Peyer's patch (tissue), 4 donors: Measurements from ENCODE around the gene FH.

Experiments used
- POLR2A ChIP-seq, 2 donors: fragments of 450-650 bp; IDR thresholded peaks; one replicate each; pipeline ENCODE4 v1.5.1; 2017; ENCODE audit warnings: antibody characterized with exemption in 2 of 2, mild to moderate bottlenecking in 2 of 2, moderate library complexity in 2 of 2
- TF ChIP-seq, protein P1 (sequence below), 6 experiments: fragments of 450-650 bp in 4 of 6; fragments of 200-600 bp in 2 of 6; sonication (generic) in 1 of 6; IDR thresholded peaks; one replicate each; pipeline ENCODE4 v1.5.1; 2017 to 2019; ENCODE audit warnings: antibody characterized with exemption in 6 of 6, mild to moderate bottlenecking in 3 of 6, moderate library complexity in 1 of 6

- TF ChIP-seq, protein P1, sequence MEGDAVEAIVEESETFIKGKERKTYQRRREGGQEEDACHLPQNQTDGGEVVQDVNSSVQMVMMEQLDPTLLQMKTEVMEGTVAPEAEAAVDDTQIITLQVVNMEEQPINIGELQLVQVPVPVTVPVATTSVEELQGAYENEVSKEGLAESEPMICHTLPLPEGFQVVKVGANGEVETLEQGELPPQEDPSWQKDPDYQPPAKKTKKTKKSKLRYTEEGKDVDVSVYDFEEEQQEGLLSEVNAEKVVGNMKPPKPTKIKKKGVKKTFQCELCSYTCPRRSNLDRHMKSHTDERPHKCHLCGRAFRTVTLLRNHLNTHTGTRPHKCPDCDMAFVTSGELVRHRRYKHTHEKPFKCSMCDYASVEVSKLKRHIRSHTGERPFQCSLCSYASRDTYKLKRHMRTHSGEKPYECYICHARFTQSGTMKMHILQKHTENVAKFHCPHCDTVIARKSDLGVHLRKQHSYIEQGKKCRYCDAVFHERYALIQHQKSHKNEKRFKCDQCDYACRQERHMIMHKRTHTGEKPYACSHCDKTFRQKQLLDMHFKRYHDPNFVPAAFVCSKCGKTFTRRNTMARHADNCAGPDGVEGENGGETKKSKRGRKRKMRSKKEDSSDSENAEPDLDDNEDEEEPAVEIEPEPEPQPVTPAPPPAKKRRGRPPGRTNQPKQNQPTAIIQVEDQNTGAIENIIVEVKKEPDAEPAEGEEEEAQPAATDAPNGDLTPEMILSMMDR (IDR thresholded peaks at IDR 0.05), result no peak
- TF ChIP-seq POLR2A (IDR thresholded peaks at IDR 0.05), result no peak
Measured at GRCh38 chr1:241560146-241560848, 40.7 kb upstream of the FH start.
